Peyer's patch (tissue), 4 donors: ENCODE results near the gene ACKR2. TPM values are rescaled to one million over a fixed set of nuclear protein-coding genes. Genes with fewer than 3 reads are reported as not detected.
A peak's percentile ranks its signal among the peaks of the same experiment; 100 is the strongest.

Experiments
- DNase-seq, 3 donors: peaks; one replicate each; pipeline ENCODE4 v3.0.0-alpha.2; 2017 to 2019
- H3K27ac ChIP-seq, 4 donors: fragments of 200-600 bp; sonication (generic); one replicate each; pipeline ENCODE4 v1.5.1; 2016 to 2019
- H3K27me3 ChIP-seq, 2 donors: fragments of 200-600 bp; sonication (generic); one replicate each; pipeline ENCODE4 v1.5.1; 2019
- H3K36me3 ChIP-seq, 3 donors: fragments of 200-600 bp; sonication (generic); one replicate each; pipeline ENCODE4 v1.5.1; 2016 to 2019
- H3K4me1 ChIP-seq, 4 donors: fragments of 200-600 bp; sonication (generic); one replicate each; pipeline ENCODE4 v1.5.1; 2016 to 2019
- H3K4me3 ChIP-seq, 4 donors: fragments of 200-600 bp; sonication (generic); 1 replicate in 3 of 4; 2 replicates in 1 of 4; pipeline ENCODE4 v1.5.1; 2016 to 2019; ENCODE audit warnings: mild to moderate bottlenecking in 1 of 4
- H3K9me3 ChIP-seq, 4 donors: fragments of 200-600 bp; sonication (generic); one replicate each; pipeline ENCODE4 v1.5.1; 2016 to 2019; ENCODE audit warnings: mild to moderate bottlenecking in 1 of 4
- CTCF ChIP-seq, 6 experiments: fragments of 450-650 bp in 4 of 6; fragments of 200-600 bp in 2 of 6; sonication (generic) in 1 of 6; IDR thresholded peaks; one replicate each; pipeline ENCODE4 v1.5.1; 2017 to 2019; ENCODE audit warnings: antibody characterized with exemption in 6 of 6, mild to moderate bottlenecking in 3 of 6, moderate library complexity in 1 of 6
- POLR2A ChIP-seq, 2 donors: fragments of 450-650 bp; IDR thresholded peaks; one replicate each; pipeline ENCODE4 v1.5.1; 2017; ENCODE audit warnings: antibody characterized with exemption in 2 of 2, mild to moderate bottlenecking in 2 of 2, moderate library complexity in 2 of 2
- total RNA-seq, 4 donors: library from RNA; depleted of rRNA; stranded (reverse); fragments of >200 nt; gene quantifications; one replicate each; pipeline ENCODE4 v1.1.0, GENCODE V29; 2016

The ACKR2 gene
- total RNA-seq, 4 donors from 2014 or later = 0.83 to 10.1 (median 3.7) TPM

- Histone ChIP-seq H3K4me1 (peaks cover 0 to 37% (median 6%) of the 10 kb centered on the region in 4 donors), H3K36me3 (no peaks in the 10 kb centered on the region), H3K27me3 (no peaks in the 10 kb centered on the region), H3K4me3 (peak overlapping the region; percentile 65 to 79 (median 68)), H3K9me3 (no peaks in the 10 kb centered on the region), H3K27ac (peak overlapping the region; percentile 88 to 98 (median 96))
- no peak for DNase-seq
- TF ChIP-seq POLR2A (IDR thresholded peaks at IDR 0.05) (no peak), CTCF (IDR thresholded peaks at IDR 0.05) (no peak)
Measured at GRCh38 chr3:42802876-42803413, 6.3 kb upstream of the ACKR2 start.

GRCh38 chr3:42803414-42804105 lies 5.7 kb upstream of the ACKR2 start:
- peak overlapping the region; percentile 88 to 98 (median 96) for H3K27ac ChIP-seq
- peaks cover 0 to 37% (median 6%) of the 10 kb centered on the region in 4 donors for H3K4me1 ChIP-seq
- no peaks in the 10 kb centered on the region for H3K36me3 ChIP-seq
- TF ChIP-seq CTCF (IDR thresholded peaks at IDR 0.05) (no peak), POLR2A (IDR thresholded peaks at IDR 0.05) (no peak)
- DNase-seq = peak; percentile 32 to 75 (median 59)
- no peaks in the 10 kb centered on the region for H3K27me3 ChIP-seq
- H3K4me3 ChIP-seq = peak overlapping the region; percentile 65 to 79 (median 68)
- H3K9me3 ChIP-seq = no peaks in the 10 kb centered on the region

- DNase-seq = peak; percentile 94 to 98 (median 98)
- TF ChIP-seq POLR2A (IDR thresholded peaks at IDR 0.05) = peak; percentile 98 to 99
- no peak for TF ChIP-seq CTCF (IDR thresholded peaks at IDR 0.05)
- Histone ChIP-seq H3K36me3 (no peaks in the 10 kb centered on the region), H3K27me3 (no peaks in the 10 kb centered on the region), H3K9me3 (no peaks in the 10 kb centered on the region), H3K27ac (peak within 1 kb of the TSS; percentile 88 to 98 (median 96)), H3K4me1 (peaks cover 0 to 37% (median 6%) of the 10 kb centered on the region in 4 donors), H3K4me3 (peak within 1 kb of the TSS; percentile 65 to 79 (median 68))
Measured at GRCh38 chr3:42804106-42804830, 5.0 kb upstream of the ACKR2 start, which contains the start of gene HIGD1A. Gene HIGD1A, minus strand, starts transcription at chr3:42804490. Its CDS starts 10,237 bp downstream, at chr3:42794253.

- no peak for TF ChIP-seq POLR2A (IDR thresholded peaks at IDR 0.05)
- TF ChIP-seq CTCF (IDR thresholded peaks at IDR 0.05) = no peak
- H3K36me3 ChIP-seq = no peaks in the 10 kb centered on the region
- H3K27ac ChIP-seq = peak overlapping the region; percentile 88 to 98 (median 96)
- no peaks in the 10 kb centered on the region for H3K9me3 ChIP-seq
- H3K27me3 ChIP-seq = no peaks in the 10 kb centered on the region
- H3K4me1 ChIP-seq = peaks cover 0 to 36% (median 6%) of the 10 kb centered on the region in 4 donors
- DNase-seq = no peak
- H3K4me3 ChIP-seq = peak overlapping the region; percentile 65 to 79 (median 68)
Measured at GRCh38 chr3:42804831-42805132, 4.5 kb upstream of the ACKR2 start.

GRCh38 chr3:42805141-42805821 lies 4.0 kb upstream of the ACKR2 start:
- H3K4me3 ChIP-seq = peak overlapping the region; percentile 65 to 79 (median 68)
- peak in 2 of 3 donors; percentile 55 to 60 for DNase-seq

More at GRCh38 chr3:42805141-42805821, 4.0 kb upstream of the ACKR2 start:
- Histone ChIP-seq H3K36me3 (no peaks in the 10 kb centered on the region), H3K27me3 (no peaks in the 10 kb centered on the region), H3K27ac (peak overlapping the region in 2 of 4 donors; percentile 95 to 97), H3K9me3 (no peaks in the 10 kb centered on the region), H3K4me1 (peaks cover 0 to 31% (median 4%) of the 10 kb centered on the region in 4 donors)
- no peak for TF ChIP-seq POLR2A (IDR thresholded peaks at IDR 0.05)
